ENCODE results near the gene TLK1. TPM values are rescaled to one million over a fixed set of nuclear protein-coding genes. Genes with fewer than 3 reads are reported as not detected.

Gene TLK1
- total RNA-seq, 4 donors from 2014 or later = 32.2 to 64.3 (median 45.4) TPM

GRCh38 chr2:171159372-171160118 is 1.1 kb downstream of the TLK1 start:
- H3K4me1 ChIP-seq = peaks cover 0 to 54% (median 2%) of the 10 kb centered on the region in 3 donors
- H3K27me3 ChIP-seq = no peaks in the 10 kb centered on the region
- H3K36me3 ChIP-seq = no peaks in the 10 kb centered on the region
- TF ChIP-seq POLR2A (IDR thresholded peaks at IDR 0.05) (no peak), CTCF (IDR thresholded peaks at IDR 0.05) (peak in 3 of 4 experiments; percentile 13 to 69 (median 49))
- ATAC-seq = peak; percentile 14
- 0 to 1% methylated on average over 20 to 21 of the region's 38 CpGs for WGBS, 2 donors (ENCODE audit: low coverage in 1 of 2)
- peak overlapping the region; percentile 71 to 96 (median 96) for H3K27ac ChIP-seq
- H3K9me3 ChIP-seq = no peaks in the 10 kb centered on the region
- peak overlapping the region; percentile 65 to 88 for H3K4me3 ChIP-seq

GRCh38 chr2:171158790-171159371 is 1.8 kb downstream of the TLK1 start:
- Histone ChIP-seq H3K4me3 (peak overlapping the region; percentile 65 to 88), H3K27me3 (no peaks in the 10 kb centered on the region), H3K27ac (peak overlapping the region in 3 of 4 donors; percentile 95 to 96 (median 96)), H3K9me3 (no peaks in the 10 kb centered on the region), H3K36me3 (no peaks in the 10 kb centered on the region), H3K4me1 (peaks cover 3 to 61% (median 6%) of the 10 kb centered on the region in 3 donors)
- WGBS, 2 donors (ENCODE audit: low coverage in 1 of 2) = 6 to 7% methylated on average over 15 of the region's 15 CpGs
- no peak for TF ChIP-seq EP300 (IDR thresholded peaks at IDR 0.05)
- no peak for TF ChIP-seq CTCF (IDR thresholded peaks at IDR 0.05)
- TF ChIP-seq POLR2AphosphoS5 (IDR thresholded peaks at IDR 0.05) = no peak
- TF ChIP-seq POLR2A (IDR thresholded peaks at IDR 0.05) = no peak
- ATAC-seq = no peak

- no peak for ATAC-seq
- no peaks in the 10 kb centered on the region for H3K27me3 ChIP-seq
- no peak for TF ChIP-seq EP300 (IDR thresholded peaks at IDR 0.05)
- TF ChIP-seq POLR2A (IDR thresholded peaks at IDR 0.05) = no peak
- TF ChIP-seq POLR2AphosphoS5 (IDR thresholded peaks at IDR 0.05) = no peak
- no peak for TF ChIP-seq CTCF (IDR thresholded peaks at IDR 0.05)
- H3K27ac ChIP-seq = no peak overlapping the region
- H3K4me3 ChIP-seq = peak overlapping the region in 1 of 2 donors; percentile 88
- peaks cover 3 to 68% (median 6%) of the 10 kb centered on the region in 3 donors for H3K4me1 ChIP-seq
- H3K36me3 ChIP-seq = no peaks in the 10 kb centered on the region
- 41 to 57% methylated on average over 9 of the region's 9 CpGs for WGBS, 2 donors (ENCODE audit: low coverage in 1 of 2)
- no peaks in the 10 kb centered on the region for H3K9me3 ChIP-seq
Measured at GRCh38 chr2:171158036-171158789, 2.5 kb downstream of the TLK1 start.

- no peak for ATAC-seq
- no peaks in the 10 kb centered on the region for H3K27me3 ChIP-seq
- peaks cover 3 to 73% (median 6%) of the 10 kb centered on the region in 3 donors for H3K4me1 ChIP-seq
- no peak overlapping the region for H3K4me3 ChIP-seq
- 88 to 100% methylated on average over 3 of the region's 3 CpGs for WGBS, 2 donors (ENCODE audit: low coverage in 1 of 2)
- TF ChIP-seq POLR2A (IDR thresholded peaks at IDR 0.05) (no peak), POLR2AphosphoS5 (IDR thresholded peaks at IDR 0.05) (no peak), CTCF (IDR thresholded peaks at IDR 0.05) (no peak), EP300 (IDR thresholded peaks at IDR 0.05) (no peak)
- no peaks in the 10 kb centered on the region for H3K36me3 ChIP-seq
- H3K27ac ChIP-seq = no peak overlapping the region
- no peaks in the 10 kb centered on the region for H3K9me3 ChIP-seq
Measured at GRCh38 chr2:171157109-171157500, 3.6 kb downstream of the TLK1 start.
